GM06990 (cell line): Measurements from ENCODE around the gene SLC7A8.

Experiments used
- DNase-seq: peaks from one replicate; pipeline ENCODE4 v3.0.0-alpha.2; 2011; ENCODE audit not compliant: insufficient read length; ENCODE audit errors: extremely low read depth
- H3K27me3 ChIP-seq: replicated peaks from 2 replicates; pipeline ENCODE4 v1.6.0; 2011; ENCODE audit warnings: low read length; ENCODE audit not compliant: control insufficient read depth, insufficient read depth
- H3K36me3 ChIP-seq: 2 replicates; pipeline ENCODE4 v1.5.1; 2011; ENCODE audit warnings: low read length; ENCODE audit not compliant: control insufficient read depth, insufficient read depth
- H3K4me3 ChIP-seq: replicated peaks from 2 replicates; pipeline ENCODE4 v1.5.1; 2011; ENCODE audit warnings: low read depth, mild to moderate bottlenecking, control low read depth, low read length
- CTCF ChIP-seq: IDR thresholded peaks from 2 replicates; pipeline ENCODE4 v1.5.1; 2011; ENCODE audit warnings: low read length, control low read depth, mild to moderate bottlenecking, inconsistent platforms; ENCODE audit not compliant: insufficient read depth, poor library complexity, severe bottlenecking

The SLC7A8 gene

GRCh38 chr14:23101986-23102625, 81.4 kb downstream of the SLC7A8 start:
- Histone ChIP-seq H3K4me3 (no peak overlapping the region), H3K36me3 (peaks cover 7% of the 10 kb centered on the region), H3K27me3 (no peaks in the 10 kb centered on the region)
- DNase-seq, result no peak
- TF ChIP-seq CTCF, result no peak

DNA sequence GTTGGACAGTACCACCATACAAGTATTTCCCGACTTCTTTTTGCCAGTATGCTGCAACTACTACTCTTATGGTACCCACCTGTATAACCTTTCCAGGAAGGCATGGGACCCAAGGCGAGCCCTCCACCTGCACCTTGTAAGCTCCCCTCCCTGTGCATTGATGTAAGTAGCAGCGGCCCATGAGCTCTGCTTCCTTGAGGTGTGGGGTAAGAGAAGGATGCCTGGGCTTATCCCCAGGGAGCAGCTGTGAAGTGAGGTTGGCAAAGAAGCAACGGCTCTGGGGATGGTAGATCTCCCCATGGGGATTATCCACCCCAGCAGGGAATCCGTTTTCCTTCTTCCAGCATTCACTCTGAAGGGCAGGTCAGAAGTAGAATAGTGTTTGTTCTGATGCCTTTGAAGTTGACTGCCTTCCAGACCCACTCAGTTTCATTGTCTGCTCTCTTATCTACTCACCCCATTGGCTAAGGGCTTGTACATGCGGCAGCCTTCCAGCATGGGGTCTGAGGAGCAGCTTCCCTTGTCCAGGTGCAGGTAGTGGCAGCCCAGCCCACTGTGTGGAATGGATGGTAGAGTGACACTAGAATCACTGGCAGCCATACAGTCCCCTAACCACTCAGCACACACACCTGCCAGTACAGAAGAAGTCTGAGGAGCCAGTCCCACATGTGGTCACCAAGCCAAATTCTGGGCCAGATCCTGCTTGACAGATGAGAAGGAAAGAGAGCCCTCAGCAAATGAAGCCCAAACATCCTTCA, 82.1 kb downstream of the SLC7A8 start:
- no peaks in the 10 kb centered on the region for H3K27me3 ChIP-seq
- no peak overlapping the region for H3K4me3 ChIP-seq
- no peak for DNase-seq
- TF ChIP-seq CTCF, result no peak
- peaks cover 7% of the 10 kb centered on the region for H3K36me3 ChIP-seq

- Histone ChIP-seq H3K27me3 (no peaks in the 10 kb centered on the region), H3K36me3 (peaks cover 7% of the 10 kb centered on the region), H3K4me3 (no peak overlapping the region)
- TF ChIP-seq CTCF, result no peak
- no peak for DNase-seq
These were observed 84.1 kb downstream of the SLC7A8 start for GRCh38 chr14:23099212-23099861.

DNA sequence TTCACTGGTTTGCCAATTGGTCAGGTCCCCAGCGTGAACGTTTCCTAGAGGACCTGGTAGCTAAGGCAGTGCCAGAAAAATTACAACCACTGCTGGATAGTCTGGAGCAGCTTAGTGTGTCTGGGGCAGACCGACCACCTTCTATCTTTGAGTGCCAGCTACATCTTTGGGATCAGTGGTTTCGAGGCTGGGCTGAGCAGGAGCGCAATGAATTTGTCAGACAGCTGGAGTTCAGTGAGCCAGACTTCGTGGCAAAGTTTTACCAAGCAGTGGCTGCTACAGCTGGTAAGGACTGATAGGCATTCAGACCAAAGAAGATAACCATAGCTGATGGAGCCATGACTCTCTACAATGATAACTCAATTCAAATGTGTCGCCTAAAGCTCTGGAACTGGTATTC, 85.7 kb downstream of the SLC7A8 start:
- no peak for DNase-seq
- Histone ChIP-seq H3K27me3 (no peaks in the 10 kb centered on the region), H3K4me3 (no peak overlapping the region), H3K36me3 (peaks cover 7% of the 10 kb centered on the region)
- no peak for TF ChIP-seq CTCF

- Histone ChIP-seq H3K27me3 (no peaks in the 10 kb centered on the region), H3K4me3 (peak within 1 kb of the TSS; percentile 97), H3K36me3 (peaks cover 10% of the 10 kb centered on the region)
- no peak for TF ChIP-seq CTCF
- DNase-seq, result no peak
These were observed 88.0 kb downstream of the SLC7A8 start, which contains the start of gene C14orf119 for GRCh38 chr14:23095196-23096108. Gene C14orf119, plus strand, starts transcription at chr14:23095505. Its CDS starts 2,154 bp downstream, at chr14:23097659.
